ENCODE data around the gene MYMK.

DNA sequence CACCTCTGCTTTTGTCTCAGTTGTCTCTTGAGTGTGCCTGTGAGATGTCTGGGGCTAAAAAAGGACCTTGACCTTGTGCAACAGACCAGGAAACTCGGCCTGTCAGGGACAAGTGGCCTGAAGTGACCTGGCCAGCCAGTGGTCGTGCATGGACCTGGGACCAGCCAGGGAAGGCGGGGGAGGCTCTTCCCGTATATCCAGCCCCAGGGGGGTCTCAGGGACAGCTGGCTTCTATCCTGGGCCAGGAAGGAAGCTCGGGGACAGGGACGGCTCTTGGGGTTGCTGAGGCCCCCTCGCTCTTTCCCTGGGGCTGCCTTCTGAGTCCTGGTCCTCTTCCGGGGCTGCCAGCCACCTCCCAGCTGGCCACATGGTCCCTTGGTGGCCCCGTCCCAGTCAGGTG lies 6.5 kb upstream of the MYMK start:
- TF ChIP-seq, protein P1, sequence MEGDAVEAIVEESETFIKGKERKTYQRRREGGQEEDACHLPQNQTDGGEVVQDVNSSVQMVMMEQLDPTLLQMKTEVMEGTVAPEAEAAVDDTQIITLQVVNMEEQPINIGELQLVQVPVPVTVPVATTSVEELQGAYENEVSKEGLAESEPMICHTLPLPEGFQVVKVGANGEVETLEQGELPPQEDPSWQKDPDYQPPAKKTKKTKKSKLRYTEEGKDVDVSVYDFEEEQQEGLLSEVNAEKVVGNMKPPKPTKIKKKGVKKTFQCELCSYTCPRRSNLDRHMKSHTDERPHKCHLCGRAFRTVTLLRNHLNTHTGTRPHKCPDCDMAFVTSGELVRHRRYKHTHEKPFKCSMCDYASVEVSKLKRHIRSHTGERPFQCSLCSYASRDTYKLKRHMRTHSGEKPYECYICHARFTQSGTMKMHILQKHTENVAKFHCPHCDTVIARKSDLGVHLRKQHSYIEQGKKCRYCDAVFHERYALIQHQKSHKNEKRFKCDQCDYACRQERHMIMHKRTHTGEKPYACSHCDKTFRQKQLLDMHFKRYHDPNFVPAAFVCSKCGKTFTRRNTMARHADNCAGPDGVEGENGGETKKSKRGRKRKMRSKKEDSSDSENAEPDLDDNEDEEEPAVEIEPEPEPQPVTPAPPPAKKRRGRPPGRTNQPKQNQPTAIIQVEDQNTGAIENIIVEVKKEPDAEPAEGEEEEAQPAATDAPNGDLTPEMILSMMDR (IDR thresholded peaks at IDR 0.05 in 8 of 11, conservative IDR thresholded peaks at IDR 0.05 in 3 of 11) = no peak
- TF ChIP-seq POLR2A (IDR thresholded peaks at IDR 0.05) = no peak
- no peak for TF ChIP-seq POLR2AphosphoS5 (IDR thresholded peaks at IDR 0.05)

Measured in spleen (tissue), 7 donors.